Testis (tissue), 3 donors: ENCODE data around the gene RERE. TPM values are rescaled to one million over a fixed set of nuclear protein-coding genes. Genes with fewer than 3 reads are reported as not detected.

ENCODE experiments used
- DNase-seq: peaks from one replicate; pipeline ENCODE4 v3.0.0-alpha.2; 2019
- H3K27ac ChIP-seq, 2 donors: fragments of 200-600 bp; sonication (generic); one replicate each; pipeline ENCODE4 v1.5.1; 2019
- H3K27me3 ChIP-seq: fragments of 200-600 bp; sonication (generic); one replicate; pipeline ENCODE4 v1.5.1; 2019
- H3K36me3 ChIP-seq: fragments of 200-600 bp; sonication (generic); one replicate; pipeline ENCODE4 v1.5.1; 2017; ENCODE audit warnings: low read depth; ENCODE audit errors: missing control alignments
- H3K4me1 ChIP-seq: fragments of 200-600 bp; sonication (generic); one replicate; pipeline ENCODE4 v1.5.1; 2019
- H3K4me3 ChIP-seq, 2 donors: fragments of 200-600 bp; sonication (generic); one replicate each; pipeline ENCODE4 v1.5.1; 2017 to 2019
- H3K9me3 ChIP-seq: fragments of 200-600 bp; sonication (generic); one replicate; pipeline ENCODE4 v1.5.1; 2017
- CTCF ChIP-seq, 3 experiments: fragments of 450-650 bp in 2 of 3; fragments of 200-600 bp in 1 of 3; sonication (generic) in 1 of 3; IDR thresholded peaks; one replicate each; pipeline ENCODE4 v1.5.1; 2016 to 2019; ENCODE audit warnings: antibody characterized with exemption in 3 of 3, mild to moderate bottlenecking in 2 of 3, moderate library complexity in 1 of 3
- POLR2A ChIP-seq: fragments of 450-650 bp; IDR thresholded peaks from one replicate; pipeline ENCODE4 v1.6.1; 2017; ENCODE audit warnings: antibody characterized with exemption, mild to moderate bottlenecking, moderate library complexity
- WGBS, 2 donors: methylation state at CpG; one replicate each; pipeline ENCODE4 v1.1.5; 2018; 5-methylcytosine and 5-hydroxymethylcytosine counted together
- intact Hi-C: fragments of 100-400 bp; cut with DNase I; formaldehyde crosslinking; loops from one replicate; pipeline ENCODE4 v1.15.1; 2023; ENCODE audit warnings: low total_unique reads
- polyA plus RNA-seq: library from polyadenylated mRNA; stranded (reverse); fragments of 350-450 nt; fragmentation: Illumina TruSeq; extraction: RNeasy Lipid Tissue Mini Kit (QIAGEN cat#74804); gene quantifications from one replicate; pipeline ENCODE4 v1.2.3, GENCODE V29; 2014; ENCODE audit warnings: low read depth, low replicate concordance; ENCODE audit not compliant: insufficient read depth
- total RNA-seq, 2 donors: library from RNA; depleted of rRNA; stranded (reverse); fragments of >200 nt; gene quantifications; one replicate each; pipeline ENCODE4 v1.2.3, GENCODE V29; 2016

The RERE gene
- total and polyA plus RNA-seq, 3 donors from 2014 or later = 90.8 to 229 (median 203) TPM

- Histone ChIP-seq H3K36me3 (no peaks in the 10 kb centered on the region), H3K27ac (no peak overlapping the region), H3K27me3 (no peaks in the 10 kb centered on the region), H3K4me3 (no peak overlapping the region), H3K4me1 (peaks cover 9% of the 10 kb centered on the region), H3K9me3 (no peaks in the 10 kb centered on the region)
- no peak for DNase-seq
- WGBS, 2 donors = 76 to 78% methylated on average over 17 of the region's 17 CpGs
- intact Hi-C loops = loop anchor here (10.0 kb wide), 2 partner anchors 288 to 328 kb away; partner anchors contain the start of gene ERRFI1
- TF ChIP-seq POLR2A = no peak
- no peak for TF ChIP-seq CTCF (IDR thresholded peaks at IDR 0.05)
Observed at GRCh38 chr1:8312235-8313218, 504.9 kb downstream of the RERE start.

- WGBS, 2 donors = 80 to 94% methylated on average over 1 of the region's 1 CpG
- H3K27me3 ChIP-seq = no peaks in the 10 kb centered on the region
- TF ChIP-seq CTCF (IDR thresholded peaks at IDR 0.05) = no peak
- TF ChIP-seq POLR2A = no peak
- H3K36me3 ChIP-seq = no peaks in the 10 kb centered on the region
- no peak overlapping the region for H3K27ac ChIP-seq
- intact Hi-C loops = loop anchor here (10.0 kb wide), 2 partner anchors 286 to 326 kb away; partner anchors contain the start of gene ERRFI1
- DNase-seq = no peak
- H3K4me3 ChIP-seq = no peak overlapping the region
- H3K9me3 ChIP-seq = no peaks in the 10 kb centered on the region
- peaks cover 8% of the 10 kb centered on the region for H3K4me1 ChIP-seq
Observed at GRCh38 chr1:8311068-8311718, 506.2 kb downstream of the RERE start.

DNA sequence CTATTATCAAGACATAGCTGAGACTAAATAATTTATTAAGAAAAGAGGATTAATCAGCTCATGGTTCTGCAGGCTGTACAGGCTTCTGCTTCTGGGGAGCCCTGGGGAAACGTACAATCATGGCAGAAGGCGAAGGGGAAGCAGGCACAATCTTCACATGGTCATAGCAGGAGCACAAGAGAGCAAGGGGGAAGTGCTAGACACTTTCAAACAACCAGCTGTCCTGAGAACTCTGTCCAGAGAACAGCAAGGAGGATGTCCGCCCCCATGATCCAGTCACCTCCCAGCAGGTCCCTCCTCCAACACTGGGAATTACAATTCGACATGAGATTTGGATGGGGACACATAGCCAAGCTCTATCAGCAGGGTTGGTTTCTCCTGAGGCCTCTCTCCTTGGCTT lies 509.8 kb downstream of the RERE start:
- no peaks in the 10 kb centered on the region for H3K9me3 ChIP-seq
- no peak overlapping the region for H3K27ac ChIP-seq
- no peaks in the 10 kb centered on the region for H3K36me3 ChIP-seq
- no peak overlapping the region for H3K4me3 ChIP-seq
- 76 to 82% methylated on average over 4 of the region's 4 CpGs for WGBS, 2 donors
- peaks cover 4% of the 10 kb centered on the region for H3K4me1 ChIP-seq
- intact Hi-C loops = no loop called here
- no peaks in the 10 kb centered on the region for H3K27me3 ChIP-seq
- no peak for TF ChIP-seq CTCF (IDR thresholded peaks at IDR 0.05)
- TF ChIP-seq POLR2A = no peak
- DNase-seq = no peak

GRCh38 chr1:8303876-8304275 lies 513.6 kb downstream of the RERE start:
- H3K4me3 ChIP-seq = no peak overlapping the region
- no peak overlapping the region for H3K27ac ChIP-seq
- 68 to 87% methylated on average over 4 of the region's 4 CpGs for WGBS, 2 donors
- H3K27me3 ChIP-seq = no peaks in the 10 kb centered on the region
- no peak for DNase-seq
- no peaks in the 10 kb centered on the region for H3K4me1 ChIP-seq
- intact Hi-C loops = no loop called here
- H3K36me3 ChIP-seq = no peaks in the 10 kb centered on the region
- TF ChIP-seq POLR2A (no peak), CTCF (IDR thresholded peaks at IDR 0.05) (no peak)
- no peaks in the 10 kb centered on the region for H3K9me3 ChIP-seq
